Prostate gland (tissue), 2 donors: ENCODE results near the gene BRINP2.

Experiments used
- POLR2AphosphoS5 ChIP-seq: sonication (generic); formaldehyde crosslinking; IDR thresholded peaks from one replicate; pipeline ENCODE4 v1.6.1; 2017; ENCODE audit warnings: antibody characterized with exemption
- TF ChIP-seq, protein P1 (sequence below), 4 experiments: fragments of 200-600 bp in 2 of 4; fragments of 450-650 bp in 2 of 4; sonication (generic) in 2 of 4; IDR thresholded peaks; 1 replicate in 3 of 4; 2 replicates in 1 of 4; pipeline ENCODE4 v1.5.1; 2016 to 2019; ENCODE audit warnings: antibody characterized with exemption in 4 of 4, mild to moderate bottlenecking in 2 of 4, moderate library complexity in 2 of 4

DNA sequence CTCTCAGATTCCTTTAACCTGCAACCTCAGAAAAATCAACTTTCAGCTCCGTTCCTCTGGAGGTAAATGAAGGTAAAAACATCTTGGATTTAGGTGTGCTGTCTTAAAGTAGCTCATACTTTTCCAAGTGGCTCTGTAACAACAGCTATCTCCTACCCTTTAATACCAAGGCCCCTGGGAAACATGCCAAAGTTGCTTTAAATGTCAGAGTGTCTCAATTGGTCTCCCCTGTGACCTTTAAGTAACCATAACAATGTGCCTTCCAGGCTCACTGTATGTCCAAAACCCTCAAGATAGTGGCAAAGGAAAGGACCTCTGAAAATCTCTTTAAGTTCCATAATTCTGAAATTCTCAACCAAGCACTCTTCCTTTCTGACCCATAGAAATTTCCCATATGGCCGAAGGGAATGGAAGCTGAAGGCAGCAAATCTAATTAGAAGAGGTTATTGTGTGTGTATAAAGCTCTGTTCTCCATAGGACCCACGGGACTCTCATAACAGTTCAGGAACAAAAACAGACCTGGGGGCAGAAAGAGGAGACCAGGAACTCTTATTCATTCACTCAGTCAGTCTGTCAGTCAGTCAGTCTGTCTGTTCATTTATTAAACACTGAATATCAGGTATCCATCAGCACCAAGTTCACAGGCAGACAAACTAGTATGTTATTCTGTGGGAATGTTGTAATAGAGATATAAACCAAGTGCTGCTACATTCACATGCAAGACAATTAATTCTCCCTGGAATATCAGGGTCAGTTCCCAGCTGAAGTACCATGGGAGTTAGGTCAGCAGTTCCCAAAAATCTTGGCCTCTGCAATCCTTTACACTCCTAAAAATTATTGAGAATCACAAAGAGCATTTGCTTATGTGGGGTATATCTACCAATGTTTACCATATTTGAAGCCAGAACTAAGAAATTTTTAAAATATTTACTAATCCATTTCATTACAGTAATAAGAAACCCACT lies 25.4 kb upstream of the BRINP2 start:
- TF ChIP-seq, protein P1, sequence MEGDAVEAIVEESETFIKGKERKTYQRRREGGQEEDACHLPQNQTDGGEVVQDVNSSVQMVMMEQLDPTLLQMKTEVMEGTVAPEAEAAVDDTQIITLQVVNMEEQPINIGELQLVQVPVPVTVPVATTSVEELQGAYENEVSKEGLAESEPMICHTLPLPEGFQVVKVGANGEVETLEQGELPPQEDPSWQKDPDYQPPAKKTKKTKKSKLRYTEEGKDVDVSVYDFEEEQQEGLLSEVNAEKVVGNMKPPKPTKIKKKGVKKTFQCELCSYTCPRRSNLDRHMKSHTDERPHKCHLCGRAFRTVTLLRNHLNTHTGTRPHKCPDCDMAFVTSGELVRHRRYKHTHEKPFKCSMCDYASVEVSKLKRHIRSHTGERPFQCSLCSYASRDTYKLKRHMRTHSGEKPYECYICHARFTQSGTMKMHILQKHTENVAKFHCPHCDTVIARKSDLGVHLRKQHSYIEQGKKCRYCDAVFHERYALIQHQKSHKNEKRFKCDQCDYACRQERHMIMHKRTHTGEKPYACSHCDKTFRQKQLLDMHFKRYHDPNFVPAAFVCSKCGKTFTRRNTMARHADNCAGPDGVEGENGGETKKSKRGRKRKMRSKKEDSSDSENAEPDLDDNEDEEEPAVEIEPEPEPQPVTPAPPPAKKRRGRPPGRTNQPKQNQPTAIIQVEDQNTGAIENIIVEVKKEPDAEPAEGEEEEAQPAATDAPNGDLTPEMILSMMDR (IDR thresholded peaks at IDR 0.05), result no peak
- no peak for TF ChIP-seq POLR2AphosphoS5
